UCSD-AML1 (cell line): ENCODE measurements around the gene CCDC154.
"Not testable (repeated sequence)": the region's sequence is repeated elsewhere in the genome, so short reads cannot be mapped to it uniquely, and the experiment has no call there.

ENCODE experiments used
- DNase-seq: peaks from one replicate; lab custom pipeline; 2025; ENCODE audit not compliant: unreplicated experiment; lab: John Stamatoyannopoulos, UW

Gene CCDC154

GRCh38 chr16:1474796-1475551 is 30.6 kb upstream of the CCDC154 start, which contains the start of gene CLCN7:
CLCN7 (minus strand) TSS chr16:1475028; CDS start chr16:1474974, 54 bp downstream.
- DNase-seq: peak; percentile 83

GRCh38 chr16:1474082-1474795 is 29.9 kb upstream of the CCDC154 start:
- DNase-seq: no peak

DNA sequence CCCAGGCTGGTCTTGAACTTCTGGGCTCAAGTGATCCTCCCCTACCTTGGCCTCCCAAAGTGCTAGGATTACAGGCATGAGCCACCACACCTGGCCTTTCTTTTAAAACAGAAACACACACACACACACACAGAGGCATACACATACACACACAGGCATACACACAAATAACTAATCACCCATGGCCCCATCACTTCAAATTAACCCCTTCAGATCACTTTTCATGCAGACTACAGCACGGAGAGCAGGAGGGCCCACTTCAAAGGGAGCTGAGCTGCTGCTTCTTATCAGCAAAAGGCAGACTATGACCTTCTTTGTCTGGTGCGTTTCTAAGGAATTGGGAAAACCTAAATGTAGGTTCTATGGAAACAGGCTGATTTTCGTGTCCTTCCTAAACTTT is 28.6 kb upstream of the CCDC154 start:
- DNase-seq: no peak

GRCh38 chr16:1471569-1472194 is 27.3 kb upstream of the CCDC154 start:
- no peak for DNase-seq

DNA sequence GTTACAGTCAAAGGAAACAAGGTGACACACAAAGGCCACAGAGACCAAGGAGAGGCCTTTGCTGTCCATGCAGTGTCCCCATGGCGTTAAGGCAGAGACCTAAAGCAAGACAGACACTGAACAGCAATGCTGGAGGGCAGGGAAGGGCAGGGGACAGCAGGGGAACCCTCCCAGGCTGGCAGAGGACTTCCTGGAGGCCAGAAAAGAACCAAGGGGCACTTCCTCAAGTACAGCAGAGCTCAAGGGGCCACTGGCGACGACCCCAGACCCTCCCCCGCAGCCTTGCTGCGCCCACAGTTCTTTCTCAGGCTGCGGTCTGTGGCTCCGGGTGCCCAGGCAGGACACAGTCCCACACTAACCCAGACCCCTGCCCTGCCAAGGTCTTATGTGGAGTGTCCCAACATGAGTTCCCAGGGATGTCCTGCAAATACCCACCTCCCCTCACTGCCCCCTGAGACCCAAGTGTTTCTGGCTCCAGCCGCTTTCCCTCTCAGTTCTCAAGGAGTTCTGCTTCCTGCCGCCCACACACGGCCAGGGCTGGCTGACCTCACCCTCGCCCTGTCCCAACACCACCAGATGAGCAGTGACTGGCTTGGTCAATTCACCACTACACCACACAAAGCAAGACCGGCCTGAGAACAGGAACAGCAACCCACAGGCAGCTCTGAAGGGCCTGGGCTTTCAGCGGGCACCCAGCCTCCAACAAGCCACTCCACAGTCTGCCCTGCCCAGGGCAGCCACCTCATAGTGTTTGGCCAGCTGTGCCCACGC is 26.3 kb upstream of the CCDC154 start:
- DNase-seq: no peak

GRCh38 chr16:1469693-1470201 is 25.4 kb upstream of the CCDC154 start:
- no peak for DNase-seq

GRCh38 chr16:1469141-1469540 is 24.8 kb upstream of the CCDC154 start:
- DNase-seq: not testable (repeated sequence)

DNA sequence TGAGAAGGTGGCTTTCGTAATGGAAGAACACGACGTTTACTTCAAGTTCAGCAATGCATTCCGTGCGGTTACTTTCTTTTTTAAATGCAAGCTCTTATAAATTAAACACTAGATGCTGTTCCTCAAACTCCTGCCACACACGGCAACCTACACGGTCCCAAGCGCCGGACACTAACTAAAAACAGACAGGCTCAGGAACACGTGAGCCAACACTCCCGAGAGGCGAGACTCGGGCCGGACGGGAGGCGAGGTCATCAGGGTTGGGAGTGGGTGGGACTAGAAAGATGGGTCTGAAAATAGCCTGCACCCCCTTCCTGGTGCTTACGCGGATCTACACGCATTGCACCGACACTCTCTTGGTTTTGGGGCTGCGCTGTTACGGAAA is 24.1 kb upstream of the CCDC154 start:
- no peak for DNase-seq

GRCh38 chr16:1466968-1467521 is 22.7 kb upstream of the CCDC154 start:
- no peak for DNase-seq

- DNase-seq: no peak
Measured at GRCh38 chr16:1466054-1466453, 21.7 kb upstream of the CCDC154 start.

- no peak for DNase-seq
Measured at GRCh38 chr16:1465567-1465915, 21.2 kb upstream of the CCDC154 start.

- DNase-seq: no peak
Measured at GRCh38 chr16:1464894-1465566, 20.7 kb upstream of the CCDC154 start.

DNA sequence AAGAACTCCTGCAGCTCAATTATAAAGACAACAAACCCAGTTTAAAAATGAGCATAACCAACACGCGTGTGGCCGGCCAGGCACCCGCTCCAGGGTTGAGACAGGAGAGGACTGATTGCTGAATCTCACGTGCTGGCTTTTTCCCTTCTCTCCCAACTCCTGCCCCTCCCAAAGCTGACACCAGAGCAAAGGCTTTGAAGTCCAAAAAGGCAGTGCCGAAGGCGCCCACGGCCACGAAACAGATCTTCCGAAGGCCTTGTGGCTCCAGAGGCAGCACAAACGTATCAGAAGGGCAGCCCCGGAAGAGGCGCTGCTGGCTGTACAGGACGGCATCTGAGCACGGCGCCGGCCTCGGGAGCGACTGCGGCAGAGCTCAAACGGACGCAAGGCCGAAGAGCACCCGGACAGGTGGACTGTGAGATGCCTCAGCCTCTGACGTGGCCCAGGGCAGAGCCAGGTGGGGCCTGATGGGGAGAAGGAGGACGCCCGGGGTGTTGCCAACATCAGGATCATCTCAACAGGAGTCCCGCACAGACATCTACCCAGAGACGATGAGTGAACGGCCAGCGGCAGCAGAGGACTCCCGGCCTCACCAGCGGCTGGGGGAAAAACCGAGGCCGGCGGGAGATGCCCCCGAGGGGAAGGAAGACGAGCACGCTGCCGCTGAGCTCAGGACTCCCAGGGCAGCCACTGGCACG is 20.0 kb upstream of the CCDC154 start:
- DNase-seq: no peak

DNA sequence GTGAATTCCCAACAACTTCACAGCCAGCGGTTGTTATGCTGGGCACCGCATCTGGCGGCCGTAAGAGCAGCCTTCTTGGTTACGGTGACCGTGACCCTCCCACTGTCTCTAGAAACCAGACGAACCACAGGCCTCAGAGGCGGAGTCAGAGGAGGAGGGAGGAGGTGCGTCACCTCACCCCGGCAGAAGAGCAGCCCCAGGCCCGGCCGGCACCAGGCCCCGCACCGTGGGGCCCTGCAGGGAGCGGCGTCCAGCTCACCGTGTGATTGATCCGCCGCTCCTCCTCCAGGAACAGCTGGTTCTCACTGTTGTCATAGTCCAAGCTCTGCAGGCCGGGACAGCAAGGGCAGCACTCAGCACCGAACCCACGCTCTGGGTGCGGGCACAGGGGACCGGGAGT is 16.8 kb upstream of the CCDC154 start:
- DNase-seq: no peak

GRCh38 chr16:1460602-1461138 is 16.3 kb upstream of the CCDC154 start:
- DNase-seq: no peak

DNA sequence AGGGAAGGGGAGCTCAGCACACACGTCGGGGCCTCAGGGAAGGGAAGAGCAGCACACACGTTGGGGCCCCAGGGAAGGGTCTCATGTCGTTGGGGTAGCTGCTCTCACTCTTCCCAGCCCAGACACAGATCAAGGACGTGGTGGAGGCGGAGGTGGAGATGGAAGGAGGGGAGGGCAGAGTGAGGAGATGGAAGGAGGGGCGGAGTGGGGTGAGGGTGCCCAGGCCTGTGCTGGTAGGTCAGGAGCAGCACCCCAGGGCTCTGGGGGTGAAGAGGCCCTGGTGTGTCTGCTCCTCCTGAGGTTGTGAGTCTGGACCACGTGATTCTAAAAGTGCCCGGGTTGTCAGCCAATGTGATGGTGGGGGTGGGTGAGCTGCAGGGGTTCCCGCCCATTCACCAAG is 15.6 kb upstream of the CCDC154 start:
- DNase-seq: no peak

DNA sequence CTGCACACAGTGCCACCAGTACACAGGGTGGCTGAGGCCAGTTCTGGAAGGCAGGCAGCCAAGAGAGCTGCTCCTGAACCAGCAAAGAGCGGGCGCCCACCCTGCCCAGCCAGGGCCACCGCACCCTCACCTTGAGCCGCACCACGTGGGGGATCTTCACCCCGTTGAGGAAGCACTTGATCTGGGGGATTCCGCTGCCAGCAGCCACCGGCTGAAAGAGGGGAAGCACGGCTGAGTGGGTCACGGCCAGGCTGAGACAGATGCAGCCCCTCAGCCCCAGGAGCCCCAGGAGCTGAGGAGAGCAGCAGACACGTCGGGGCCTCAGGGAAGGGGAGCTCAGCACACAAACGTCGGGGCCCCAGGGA is 14.6 kb upstream of the CCDC154 start:
- DNase-seq: no peak

DNA sequence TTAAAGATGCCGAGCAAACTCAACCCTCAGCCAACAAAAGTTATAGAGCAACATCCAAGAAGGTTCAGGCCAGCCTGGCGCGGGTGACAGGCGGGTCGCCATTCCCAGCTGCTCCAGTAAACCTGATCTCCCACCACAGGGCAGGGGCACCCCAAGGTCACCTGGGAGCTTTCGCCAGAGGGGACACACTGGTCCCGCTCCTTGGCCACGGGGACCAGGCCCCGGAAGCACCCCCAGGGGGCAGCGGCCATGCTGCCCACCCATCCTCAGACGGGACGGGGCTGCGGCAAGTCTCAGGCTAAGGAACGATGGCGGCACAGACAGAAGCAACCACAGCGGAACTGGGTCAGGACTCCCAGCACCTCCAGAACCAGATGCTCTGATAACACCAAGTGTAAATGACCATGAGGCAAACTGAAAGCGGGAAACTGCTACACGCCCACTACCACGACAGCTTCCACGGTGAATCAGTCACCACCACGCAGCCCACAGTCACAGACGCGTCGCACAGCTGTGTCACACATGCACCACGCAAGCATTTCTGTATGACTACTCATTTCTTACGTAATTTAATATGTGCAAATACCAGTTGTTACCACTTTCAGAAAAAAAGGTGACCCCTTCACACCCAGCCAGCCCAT is 14.1 kb upstream of the CCDC154 start:
- DNase-seq: no peak
